ENCODE measurements around the gene RTP2.
"Not testable (repeated sequence)": the region's sequence is repeated elsewhere in the genome, so short reads cannot be mapped to it uniquely, and the experiment has no call there.

RTP2 gene

GRCh38 chr3:187709155-187709554 lies 6.8 kb upstream of the RTP2 start:
- no peak for DNase-seq

GRCh38 chr3:187708696-187709095 lies 6.3 kb upstream of the RTP2 start:
- DNase-seq = no peak

- no peak for DNase-seq
These were observed 4.6 kb upstream of the RTP2 start for GRCh38 chr3:187706971-187707370.

- DNase-seq = no peak
These were observed 2.8 kb upstream of the RTP2 start for GRCh38 chr3:187705164-187705563.

- no peak for DNase-seq
These were observed 2.1 kb downstream of the RTP2 start for GRCh38 chr3:187700249-187700648.

GRCh38 chr3:187698499-187699399 lies 3.6 kb downstream of the RTP2 start:
- DNase-seq = no peak

- DNase-seq = no peak
These were observed 6.3 kb downstream of the RTP2 start for GRCh38 chr3:187696021-187696420.

GRCh38 chr3:187695449-187695848 lies 6.9 kb downstream of the RTP2 start:
- no peak for DNase-seq

- no peak for DNase-seq
These were observed 7.6 kb downstream of the RTP2 start for GRCh38 chr3:187694801-187695200.

- DNase-seq = no peak
These were observed 8.9 kb downstream of the RTP2 start for GRCh38 chr3:187693431-187693830.

GRCh38 chr3:187689984-187690383 lies 12.4 kb downstream of the RTP2 start:
- no peak for DNase-seq

GRCh38 chr3:187686621-187687273 lies 15.6 kb downstream of the RTP2 start:
- DNase-seq = no peak

GRCh38 chr3:187685948-187686347 lies 16.4 kb downstream of the RTP2 start:
- no peak for DNase-seq

- DNase-seq = no peak
These were observed 17.5 kb downstream of the RTP2 start for GRCh38 chr3:187684880-187685279.

- DNase-seq = no peak
These were observed 17.9 kb downstream of the RTP2 start for GRCh38 chr3:187684444-187684843.

- DNase-seq = not testable (repeated sequence)
These were observed 20.6 kb downstream of the RTP2 start for GRCh38 chr3:187681756-187682155.

GRCh38 chr3:187679638-187680396 lies 22.5 kb downstream of the RTP2 start:
- DNase-seq = peak; percentile 8 to 34

- peak in 1 of 2 donors; percentile 27 for DNase-seq
These were observed 23.6 kb downstream of the RTP2 start for GRCh38 chr3:187678726-187679268.

- DNase-seq = no peak
These were observed 24.8 kb downstream of the RTP2 start for GRCh38 chr3:187677604-187678003.

- no peak for DNase-seq
These were observed 29.3 kb downstream of the RTP2 start for GRCh38 chr3:187673012-187673411.

- DNase-seq = no peak
These were observed 32.5 kb downstream of the RTP2 start, which contains the start of gene SST for GRCh38 chr3:187669675-187670504. TSS of gene SST (minus strand) at chr3:187670394. CDS start at chr3:187670291, 103 bp downstream.

GRCh38 chr3:187667526-187667925 lies 34.8 kb downstream of the RTP2 start:
- no peak for DNase-seq

All from bone marrow (tissue), 2 donors.